Measurements from ENCODE around the gene NIFK. TPM values are rescaled to one million over a fixed set of nuclear protein-coding genes. Genes with fewer than 3 reads are reported as not detected.
"Not testable (repeated sequence)": the region's sequence is repeated elsewhere in the genome, so short reads cannot be mapped to it uniquely, and the experiment has no call there.

The NIFK gene
- total RNA-seq, 3 donors from 2014 or later: 28.5 to 37.4 (median 31.2) TPM

- no peak for DNase-seq
- TF ChIP-seq CTCF (IDR thresholded peaks at IDR 0.05): no peak
Measured at GRCh38 chr2:121697108-121697631, 39.5 kb downstream of the NIFK start.

GRCh38 chr2:121696410-121696930, 40.2 kb downstream of the NIFK start:
- intact Hi-C loops (cut with DNase I, micrococcal nuclease): no loop called here
- H3K4me3 ChIP-seq: no peak overlapping the region
- ATAC-seq (no peak), DNase-seq (no peak)
- no peaks in the 10 kb centered on the region for H3K4me1 ChIP-seq (ENCODE audit: low read depth)
- no peaks in the 10 kb centered on the region for H3K36me3 ChIP-seq (ENCODE audit: low read depth)
- no peak for TF ChIP-seq CTCF (IDR thresholded peaks at IDR 0.05)
- H3K9me3 ChIP-seq: no peaks in the 10 kb centered on the region

More at GRCh38 chr2:121697108-121697631, 39.5 kb downstream of the NIFK start:
- Histone ChIP-seq H3K4me1 (ENCODE audit: low read depth) (no peaks in the 10 kb centered on the region), H3K4me3 (no peak overlapping the region), H3K36me3 (ENCODE audit: low read depth) (no peaks in the 10 kb centered on the region), H3K9me3 (no peaks in the 10 kb centered on the region)
- no peak for ATAC-seq
- intact Hi-C loops (cut with DNase I, micrococcal nuclease): no loop called here

- DNase-seq (no peak), ATAC-seq (no peak)
- Histone ChIP-seq H3K9me3 (no peaks in the 10 kb centered on the region), H3K4me1 (ENCODE audit: low read depth) (no peaks in the 10 kb centered on the region), H3K36me3 (ENCODE audit: low read depth) (no peaks in the 10 kb centered on the region), H3K4me3 (no peak overlapping the region)
- intact Hi-C loops (cut with DNase I, micrococcal nuclease): no loop called here
- no peak for TF ChIP-seq CTCF (IDR thresholded peaks at IDR 0.05)
Measured at GRCh38 chr2:121695171-121695451, 41.6 kb downstream of the NIFK start.

GRCh38 chr2:121694398-121695170, 42.1 kb downstream of the NIFK start:
- intact Hi-C loops (cut with DNase I, micrococcal nuclease): no loop called here
- Histone ChIP-seq H3K36me3 (ENCODE audit: low read depth) (no peaks in the 10 kb centered on the region), H3K9me3 (no peaks in the 10 kb centered on the region), H3K4me3 (no peak overlapping the region), H3K4me1 (ENCODE audit: low read depth) (no peaks in the 10 kb centered on the region)
- DNase-seq: no peak
- TF ChIP-seq CTCF (IDR thresholded peaks at IDR 0.05): no peak
- no peak for ATAC-seq

- intact Hi-C loops (cut with DNase I, micrococcal nuclease); DNase-seq; ATAC-seq; H3K4me1 ChIP-seq (ENCODE audit: low read depth); H3K4me3 ChIP-seq; H3K9me3 ChIP-seq; H3K36me3 ChIP-seq (ENCODE audit: low read depth): not testable (repeated sequence)
Measured at GRCh38 chr2:121690572-121690971, 46.1 kb downstream of the NIFK start.

GRCh38 chr2:121690095-121690494, 46.6 kb downstream of the NIFK start:
- Histone ChIP-seq H3K9me3 (no peaks in the 10 kb centered on the region), H3K36me3 (ENCODE audit: low read depth) (no peaks in the 10 kb centered on the region), H3K4me3 (no peak overlapping the region), H3K4me1 (ENCODE audit: low read depth) (no peaks in the 10 kb centered on the region)
- no peak for TF ChIP-seq CTCF (IDR thresholded peaks at IDR 0.05)
- intact Hi-C loops (cut with DNase I, micrococcal nuclease): no loop called here
- DNase-seq (no peak), ATAC-seq (no peak)

All from mucosa of descending colon (tissue), 3 donors.